Bronchial epithelial cell (primary cell): ENCODE data around the gene NRN1. TPM values are rescaled to one million over a fixed set of nuclear protein-coding genes. Genes with fewer than 3 reads are reported as not detected.
"Not testable (repeated sequence)": the region's sequence is repeated elsewhere in the genome, so short reads cannot be mapped to it uniquely, and the experiment has no call there.

Source experiments
- DNase-seq: peaks from one replicate; pipeline ENCODE4 v3.0.0-alpha.2; 2010; ENCODE audit warnings: low read depth
- FAIRE-seq: peaks from 2 replicates; lab custom pipeline; 2011; peaks lifted over from hg19 to GRCh38; lab: Jason Lieb, UNC
- H3K27me3 ChIP-seq: 2 replicates; pipeline ENCODE4 v1.5.1; 2011; ENCODE audit warnings: low read length; ENCODE audit not compliant: control insufficient read depth, insufficient read depth
- H3K36me3 ChIP-seq: 2 replicates; pipeline ENCODE4 v1.5.1; 2011; ENCODE audit warnings: low read length; ENCODE audit not compliant: control insufficient read depth, insufficient read depth
- H3K4me3 ChIP-seq: 2 replicates; pipeline ENCODE4 v1.5.1; 2011; ENCODE audit warnings: mild to moderate bottlenecking, low read depth, low read length, control low read depth
- total RNA-seq: library from RNA; depleted of rRNA; stranded (reverse); fragments of >200 nt; gene quantifications from 2 replicates; pipeline ENCODE4 v1.2.1, GENCODE V29; 2014
- TF ChIP-seq, protein P1 (sequence below): IDR thresholded peaks from 2 replicates; pipeline ENCODE4 v1.5.1; 2011; ENCODE audit warnings: mild to moderate bottlenecking, moderate library complexity, low read length, control low read depth, inconsistent platforms; ENCODE audit not compliant: insufficient read depth, severe bottlenecking

NRN1 gene
- total RNA-seq, 1 donor from 2014 or later, result not detected

DNA sequence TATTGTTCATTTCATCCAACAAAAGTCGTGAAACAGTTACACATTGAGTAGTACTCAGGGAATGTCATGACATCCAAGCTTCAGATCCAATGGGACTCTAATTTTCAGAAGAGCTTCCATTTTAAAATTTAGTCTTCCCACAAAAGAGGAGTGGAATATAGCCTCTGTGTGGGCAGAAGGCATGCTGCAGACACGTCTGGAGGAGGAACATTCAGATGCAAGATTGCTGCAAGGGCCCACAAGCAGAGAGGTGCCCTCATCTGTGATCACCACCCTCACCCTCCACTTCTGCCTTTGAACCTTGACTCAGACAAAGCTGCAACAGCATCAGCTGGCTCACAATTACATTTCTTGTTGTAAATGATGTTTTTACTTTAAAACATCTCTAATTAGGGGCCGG is 29.9 kb downstream of the NRN1 start:
- TF ChIP-seq, protein P1, sequence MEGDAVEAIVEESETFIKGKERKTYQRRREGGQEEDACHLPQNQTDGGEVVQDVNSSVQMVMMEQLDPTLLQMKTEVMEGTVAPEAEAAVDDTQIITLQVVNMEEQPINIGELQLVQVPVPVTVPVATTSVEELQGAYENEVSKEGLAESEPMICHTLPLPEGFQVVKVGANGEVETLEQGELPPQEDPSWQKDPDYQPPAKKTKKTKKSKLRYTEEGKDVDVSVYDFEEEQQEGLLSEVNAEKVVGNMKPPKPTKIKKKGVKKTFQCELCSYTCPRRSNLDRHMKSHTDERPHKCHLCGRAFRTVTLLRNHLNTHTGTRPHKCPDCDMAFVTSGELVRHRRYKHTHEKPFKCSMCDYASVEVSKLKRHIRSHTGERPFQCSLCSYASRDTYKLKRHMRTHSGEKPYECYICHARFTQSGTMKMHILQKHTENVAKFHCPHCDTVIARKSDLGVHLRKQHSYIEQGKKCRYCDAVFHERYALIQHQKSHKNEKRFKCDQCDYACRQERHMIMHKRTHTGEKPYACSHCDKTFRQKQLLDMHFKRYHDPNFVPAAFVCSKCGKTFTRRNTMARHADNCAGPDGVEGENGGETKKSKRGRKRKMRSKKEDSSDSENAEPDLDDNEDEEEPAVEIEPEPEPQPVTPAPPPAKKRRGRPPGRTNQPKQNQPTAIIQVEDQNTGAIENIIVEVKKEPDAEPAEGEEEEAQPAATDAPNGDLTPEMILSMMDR, result no peak
- no peak for DNase-seq
- no peaks in the 10 kb centered on the region for H3K27me3 ChIP-seq
- FAIRE-seq, result no peak
- H3K4me3 ChIP-seq, result no peak overlapping the region
- H3K36me3 ChIP-seq, result no peaks in the 10 kb centered on the region

DNA sequence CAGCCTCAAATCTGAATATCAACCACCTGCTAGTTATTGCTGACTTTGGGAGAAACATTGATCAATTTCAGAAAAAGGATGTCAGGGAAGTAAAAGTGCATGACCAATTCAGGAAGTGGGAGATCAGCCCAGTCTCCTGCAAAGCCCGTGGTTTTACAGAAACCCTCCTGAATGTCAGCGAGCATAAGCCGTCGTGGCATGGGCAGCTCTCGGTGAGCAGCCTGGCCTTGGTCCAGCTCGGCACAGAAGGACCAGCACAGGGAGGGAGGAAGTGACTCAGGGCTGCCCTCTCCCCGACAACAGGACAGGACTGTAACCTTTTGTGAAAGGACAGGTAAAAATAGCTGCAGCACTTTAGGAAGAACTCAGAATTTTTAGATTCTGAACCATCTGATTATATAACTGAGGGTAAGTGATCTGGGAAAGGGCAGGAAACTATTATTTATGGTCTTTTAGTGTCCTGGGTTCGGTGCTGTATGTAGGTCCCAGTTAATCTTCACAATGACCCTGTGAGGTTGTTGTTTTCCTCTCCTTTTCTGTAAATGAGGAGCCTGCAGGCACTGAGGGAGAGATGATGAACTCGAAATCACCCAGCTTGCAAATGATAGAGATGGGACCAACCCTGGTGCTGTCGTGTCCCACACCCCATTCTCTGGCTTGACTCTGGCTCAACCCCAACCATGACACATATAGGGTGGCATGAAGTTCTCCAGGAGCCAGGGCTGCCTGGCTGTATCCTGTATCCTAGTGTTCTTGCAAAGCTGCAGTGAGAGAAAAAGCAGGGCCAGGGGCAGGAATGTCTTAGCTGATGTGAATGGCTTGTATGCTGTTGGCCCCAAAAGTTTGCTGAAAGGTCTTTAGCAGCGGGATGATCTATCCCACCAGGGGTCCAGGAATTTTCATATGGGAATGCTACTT is 37.6 kb downstream of the NRN1 start:
- FAIRE-seq (no peak), DNase-seq (peak; percentile 23)
- Histone ChIP-seq H3K27me3 (no peaks in the 10 kb centered on the region), H3K4me3 (no peak overlapping the region), H3K36me3 (no peaks in the 10 kb centered on the region)
- TF ChIP-seq, protein P1, result no peak

- not testable (repeated sequence) for FAIRE-seq
These were observed 38.7 kb downstream of the NRN1 start for GRCh38 chr6:5968036-5968435.

GRCh38 chr6:5967594-5967993 is 39.1 kb downstream of the NRN1 start:
- FAIRE-seq (no peak), DNase-seq (peak; percentile 41)
- H3K27me3 ChIP-seq, result no peaks in the 10 kb centered on the region
- TF ChIP-seq, protein P1, result no peak
- H3K36me3 ChIP-seq, result no peaks in the 10 kb centered on the region
- no peak overlapping the region for H3K4me3 ChIP-seq

More at GRCh38 chr6:5968036-5968435, 38.7 kb downstream of the NRN1 start:
- not testable (repeated sequence) for H3K4me3 ChIP-seq, H3K27me3 ChIP-seq, H3K36me3 ChIP-seq, DNase-seq

GRCh38 chr6:5962794-5963193 is 43.9 kb downstream of the NRN1 start:
- no peaks in the 10 kb centered on the region for H3K36me3 ChIP-seq
- no peaks in the 10 kb centered on the region for H3K27me3 ChIP-seq
- no peak for DNase-seq
- H3K4me3 ChIP-seq, result no peak overlapping the region
- no peak for FAIRE-seq
- TF ChIP-seq, protein P1, result no peak

GRCh38 chr6:5961836-5962235 is 44.9 kb downstream of the NRN1 start:
- no peak for DNase-seq
- no peak overlapping the region for H3K4me3 ChIP-seq
- no peaks in the 10 kb centered on the region for H3K27me3 ChIP-seq
- TF ChIP-seq, protein P1, result no peak
- no peaks in the 10 kb centered on the region for H3K36me3 ChIP-seq
- peak; percentile 50 for FAIRE-seq
